ENCODE data around the gene PCDH10.
"Not testable (repeated sequence)": the region's sequence is repeated elsewhere in the genome, so short reads cannot be mapped to it uniquely, and the experiment has no call there.

Gene PCDH10

DNA sequence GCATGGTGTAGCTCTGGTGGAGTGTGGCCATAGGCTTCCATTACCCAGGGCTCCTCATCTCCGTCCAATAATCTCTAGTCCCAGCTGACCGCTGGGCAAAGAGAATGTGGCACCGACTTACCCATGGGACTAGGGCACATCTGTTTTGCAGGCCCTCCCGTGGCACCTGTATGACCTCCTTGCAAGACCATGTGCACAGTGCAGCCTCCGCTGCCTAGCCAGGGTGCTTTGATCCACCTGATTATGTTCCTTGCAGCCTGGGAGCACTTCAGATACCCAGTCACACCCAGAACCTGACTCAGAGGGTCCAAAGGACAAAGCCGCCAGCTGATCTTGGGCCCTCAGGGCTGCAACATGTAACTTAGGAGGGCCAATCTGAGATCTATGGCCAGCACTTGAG lies 84.8 kb downstream of the PCDH10 start:
- no peak overlapping the region for H3K4me3 ChIP-seq (ENCODE audit: low read depth, low read length)
- no peak for DNase-seq (ENCODE audit: low read depth)
- TF ChIP-seq, protein P1, sequence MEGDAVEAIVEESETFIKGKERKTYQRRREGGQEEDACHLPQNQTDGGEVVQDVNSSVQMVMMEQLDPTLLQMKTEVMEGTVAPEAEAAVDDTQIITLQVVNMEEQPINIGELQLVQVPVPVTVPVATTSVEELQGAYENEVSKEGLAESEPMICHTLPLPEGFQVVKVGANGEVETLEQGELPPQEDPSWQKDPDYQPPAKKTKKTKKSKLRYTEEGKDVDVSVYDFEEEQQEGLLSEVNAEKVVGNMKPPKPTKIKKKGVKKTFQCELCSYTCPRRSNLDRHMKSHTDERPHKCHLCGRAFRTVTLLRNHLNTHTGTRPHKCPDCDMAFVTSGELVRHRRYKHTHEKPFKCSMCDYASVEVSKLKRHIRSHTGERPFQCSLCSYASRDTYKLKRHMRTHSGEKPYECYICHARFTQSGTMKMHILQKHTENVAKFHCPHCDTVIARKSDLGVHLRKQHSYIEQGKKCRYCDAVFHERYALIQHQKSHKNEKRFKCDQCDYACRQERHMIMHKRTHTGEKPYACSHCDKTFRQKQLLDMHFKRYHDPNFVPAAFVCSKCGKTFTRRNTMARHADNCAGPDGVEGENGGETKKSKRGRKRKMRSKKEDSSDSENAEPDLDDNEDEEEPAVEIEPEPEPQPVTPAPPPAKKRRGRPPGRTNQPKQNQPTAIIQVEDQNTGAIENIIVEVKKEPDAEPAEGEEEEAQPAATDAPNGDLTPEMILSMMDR (IDR thresholded peaks at IDR 0.05; ENCODE audit: low read depth, low read length, missing control alignments), result no peak

DNA sequence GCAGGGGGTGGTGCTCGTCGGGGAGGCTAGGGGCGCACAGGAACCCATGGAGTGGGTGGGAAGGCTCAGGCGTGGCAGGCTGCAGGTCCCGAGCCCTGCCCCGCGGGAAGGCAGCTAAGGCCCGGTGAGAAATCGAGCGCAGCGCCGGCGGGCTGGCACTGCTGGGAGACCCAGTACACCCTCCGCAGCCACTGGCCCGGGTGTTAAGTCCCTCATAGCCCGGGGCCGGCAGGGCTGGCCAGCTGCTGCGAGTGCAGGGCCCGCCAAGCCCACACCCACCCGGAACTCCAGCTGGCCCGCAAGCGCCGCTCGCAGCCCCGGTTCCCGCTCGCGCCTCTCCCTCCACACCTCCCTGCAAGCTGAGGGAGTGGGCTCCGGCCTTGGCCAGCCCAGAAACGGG lies 91.4 kb downstream of the PCDH10 start:
- H3K4me3 ChIP-seq (ENCODE audit: low read depth, low read length); DNase-seq (ENCODE audit: low read depth): not testable (repeated sequence)
